Measurements from ENCODE around the gene GPR161.

The GPR161 gene

DNA sequence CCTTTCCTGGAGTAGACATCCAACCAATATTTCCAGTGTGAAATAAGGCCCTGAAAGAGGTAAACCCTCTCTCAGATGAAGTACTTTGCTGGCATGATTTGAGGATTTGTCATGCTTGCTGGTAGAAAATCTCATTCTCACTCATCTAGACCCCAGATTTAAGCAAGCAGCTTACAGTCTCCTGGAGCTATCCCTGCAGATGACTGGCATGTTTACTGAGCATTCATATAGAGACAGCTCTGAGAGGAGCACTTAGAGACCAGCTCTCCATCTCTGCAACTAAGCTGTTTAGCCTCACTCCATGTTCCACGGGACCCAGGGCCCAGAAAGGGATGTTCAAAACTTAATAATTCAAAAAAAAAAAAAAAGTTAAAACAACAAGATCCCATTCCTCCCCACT lies 34.2 kb downstream of the GPR161 start:
- DNase-seq = no peak

DNA sequence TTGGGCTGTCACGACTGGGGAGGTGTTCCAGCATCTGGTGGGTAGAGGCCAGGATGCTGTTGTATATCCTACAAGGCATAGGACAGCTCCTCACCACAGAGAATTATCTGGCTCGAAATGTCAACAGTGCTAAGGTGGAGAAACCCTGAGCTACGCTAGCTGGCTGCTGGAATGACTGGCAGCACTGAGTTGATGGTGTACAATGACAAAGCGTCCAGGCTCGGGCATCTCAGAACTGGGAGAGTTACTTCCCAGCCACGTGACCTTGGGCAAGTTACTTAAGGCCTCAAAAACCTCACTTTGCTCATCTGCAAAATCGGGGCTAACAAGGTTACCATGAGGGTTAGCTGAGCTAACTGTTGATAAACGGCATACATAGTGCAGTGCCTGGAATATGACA lies 35.4 kb downstream of the GPR161 start:
- DNase-seq = no peak

DNA sequence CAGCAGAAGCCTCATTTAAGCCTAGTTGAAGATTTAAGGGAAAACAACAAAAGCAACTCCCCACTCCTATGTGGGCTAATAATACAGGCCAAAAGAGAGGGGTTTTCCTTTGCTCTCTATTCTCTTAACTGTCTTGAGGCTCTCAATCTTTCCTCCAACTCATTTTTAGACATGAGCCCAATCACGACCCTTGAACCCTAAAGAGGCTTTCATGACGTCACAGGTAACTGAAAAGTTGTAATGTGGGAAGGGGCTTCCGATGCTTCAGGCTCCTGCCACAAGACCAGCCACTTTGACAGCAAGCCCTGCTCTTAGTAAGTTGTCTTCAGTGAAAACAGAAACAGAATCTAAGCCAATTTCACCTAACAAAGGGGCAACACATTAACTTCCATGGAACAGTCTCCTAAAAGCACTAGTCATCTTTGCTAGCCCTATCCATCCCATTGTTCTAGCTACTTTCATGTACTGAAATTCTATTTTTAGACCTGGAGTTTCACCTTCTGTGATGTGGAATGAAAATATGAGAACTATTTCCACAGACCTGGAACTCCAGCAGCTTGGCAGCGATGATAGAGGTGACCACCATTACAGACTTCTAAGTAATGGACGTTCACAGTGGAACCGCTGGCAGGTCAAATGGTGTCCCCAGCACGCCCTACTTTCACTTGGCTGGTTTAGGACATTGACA lies 36.3 kb downstream of the GPR161 start:
- no peak for DNase-seq

DNA sequence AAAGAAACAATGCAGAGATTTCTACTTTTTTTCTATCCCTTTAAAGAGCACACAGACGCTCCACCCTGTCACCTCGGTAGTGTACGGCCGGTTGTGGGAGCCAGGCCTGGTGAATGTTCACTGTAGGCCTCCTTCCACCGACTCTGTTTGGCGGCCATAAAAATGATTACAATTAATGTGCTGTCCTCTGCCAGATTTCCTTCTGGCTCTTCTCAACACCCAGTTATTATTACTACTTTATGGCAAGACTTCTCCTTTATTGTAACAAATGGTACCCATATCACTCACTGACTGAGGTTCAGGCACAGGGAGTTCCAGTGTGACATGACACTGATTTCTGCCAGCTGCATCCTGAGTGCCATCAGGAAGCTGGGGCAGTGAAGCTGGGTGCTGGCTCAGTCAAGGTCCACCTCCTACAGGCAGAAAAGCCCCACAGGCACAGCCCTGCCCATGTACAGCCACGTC lies 37.4 kb downstream of the GPR161 start:
- DNase-seq = no peak

DNA sequence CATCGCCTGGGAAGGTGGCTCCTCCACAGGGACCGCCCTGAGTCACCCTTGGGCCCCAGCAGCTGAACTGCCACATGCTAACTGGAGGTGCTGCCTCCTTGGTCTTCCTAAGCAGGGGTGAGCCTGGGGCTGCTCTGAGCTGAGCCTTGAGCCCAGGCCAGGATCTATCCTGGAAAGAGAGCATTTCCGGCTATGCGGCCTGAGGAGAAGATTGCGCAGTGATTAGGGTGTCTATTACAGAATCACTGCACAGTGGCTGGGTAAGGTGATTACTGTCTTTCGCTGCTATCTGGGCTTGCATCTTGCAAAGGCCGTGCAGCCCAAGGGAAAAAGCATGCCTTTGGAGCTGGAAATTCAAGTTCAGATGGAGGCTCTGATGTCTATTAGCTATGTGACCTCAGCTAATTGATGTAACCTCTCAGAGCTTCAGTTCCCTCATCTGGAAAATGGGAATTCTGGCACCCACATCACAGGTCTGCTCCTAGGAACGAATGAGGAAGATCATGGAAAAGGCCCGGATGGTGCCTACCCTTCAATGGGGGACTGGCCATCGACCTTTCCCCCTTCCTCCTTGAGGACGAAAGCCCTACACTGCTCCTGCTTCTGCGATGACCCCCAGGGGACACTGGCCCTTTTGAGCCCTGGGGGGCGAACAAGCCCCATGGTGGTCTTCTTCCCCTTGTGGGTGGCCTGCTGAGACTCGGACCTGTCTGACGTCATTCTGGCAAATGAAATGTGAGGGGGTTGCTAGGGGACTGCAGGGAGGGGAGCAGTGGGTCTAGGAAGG lies 38.0 kb downstream of the GPR161 start:
- no peak for DNase-seq

DNA sequence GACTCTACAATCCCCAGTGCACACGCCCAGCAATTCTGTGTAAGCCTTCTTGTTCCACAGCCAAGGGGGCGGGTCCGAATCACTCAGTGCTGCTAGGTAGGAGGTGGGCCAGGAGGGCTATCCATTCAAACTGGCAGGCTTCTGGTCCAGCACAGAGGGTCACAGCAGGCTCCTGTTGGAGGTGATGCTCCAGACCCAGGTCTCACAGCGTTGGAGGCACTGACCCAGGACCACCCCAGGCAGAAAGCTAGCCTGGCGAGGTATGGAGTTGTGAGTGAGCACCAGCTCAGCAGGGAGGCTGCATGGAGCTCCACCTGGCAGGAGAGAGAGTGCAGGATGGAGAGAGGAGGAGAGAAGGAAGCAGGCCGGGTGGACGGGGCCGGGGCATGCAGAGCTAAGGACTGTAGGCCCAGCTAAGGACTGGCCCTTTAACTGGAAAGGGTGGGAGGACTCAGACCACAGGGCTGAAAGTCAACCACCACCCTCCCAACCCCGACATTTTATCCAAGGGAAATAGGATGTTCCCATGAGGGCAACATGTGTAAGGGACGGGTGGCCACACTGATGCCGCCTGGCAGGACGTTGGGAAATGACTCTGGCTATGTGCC lies 38.7 kb downstream of the GPR161 start:
- no peak for DNase-seq

DNA sequence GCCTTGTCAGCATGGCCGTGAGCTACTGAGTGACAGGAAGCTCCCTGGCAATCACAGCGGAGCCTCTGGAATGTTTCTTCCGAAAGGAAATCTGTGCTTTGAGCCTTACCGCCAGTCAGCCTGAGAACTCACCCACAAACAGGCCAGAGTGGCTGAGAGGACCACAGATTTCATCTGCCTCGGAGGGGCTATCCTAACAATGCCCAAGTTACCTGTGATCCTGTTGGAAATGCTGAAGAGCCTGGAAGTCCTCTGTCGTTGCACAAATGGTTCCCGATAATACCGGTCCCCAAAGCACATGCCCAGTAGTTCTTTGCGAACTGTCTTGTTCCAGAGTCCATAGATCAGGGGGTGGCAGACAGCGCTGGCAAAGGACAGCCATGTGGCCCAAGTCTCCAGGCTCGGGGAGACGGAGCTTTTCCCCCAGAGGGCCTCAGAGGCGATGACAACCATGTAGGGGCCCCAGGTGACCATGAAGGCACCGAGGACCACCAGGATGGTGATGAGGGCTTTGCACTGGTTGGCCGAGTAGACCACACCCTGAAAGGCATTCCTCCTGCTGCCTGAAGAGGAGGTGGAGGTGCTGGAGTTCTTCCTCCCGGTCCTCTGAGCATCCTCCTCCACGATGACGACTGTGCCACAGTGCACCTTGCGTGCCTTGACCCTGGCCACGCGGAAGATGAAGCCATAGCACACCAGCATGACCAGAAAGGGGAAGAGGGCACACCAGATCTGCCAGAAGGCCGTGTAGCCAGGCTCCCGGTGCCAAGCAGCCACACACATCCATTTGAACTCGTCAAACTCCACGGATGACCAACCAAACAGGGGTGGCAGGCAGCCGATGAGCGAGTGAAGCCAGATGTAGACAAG lies 40.2 kb downstream of the GPR161 start:
- DNase-seq = no peak

DNA sequence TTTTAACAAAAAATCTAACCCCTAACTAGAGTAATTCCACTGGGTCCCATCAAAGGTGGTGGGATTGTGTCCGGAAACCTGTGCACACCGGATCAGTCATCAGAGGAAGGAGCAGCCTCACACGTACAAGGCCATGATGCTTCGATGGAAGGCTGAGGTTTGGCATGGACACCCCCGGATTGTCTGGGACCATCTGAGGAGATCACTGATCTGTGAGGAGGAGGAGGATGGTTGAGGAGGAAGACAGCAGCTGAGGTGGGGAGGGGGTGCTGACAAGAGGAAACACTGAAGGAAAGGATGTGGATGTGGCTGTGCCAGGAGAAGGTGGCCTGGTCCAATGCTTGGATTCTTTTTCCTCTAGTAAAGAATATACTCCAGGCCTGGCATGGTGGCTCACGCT lies 41.3 kb downstream of the GPR161 start:
- DNase-seq = no peak

DNA sequence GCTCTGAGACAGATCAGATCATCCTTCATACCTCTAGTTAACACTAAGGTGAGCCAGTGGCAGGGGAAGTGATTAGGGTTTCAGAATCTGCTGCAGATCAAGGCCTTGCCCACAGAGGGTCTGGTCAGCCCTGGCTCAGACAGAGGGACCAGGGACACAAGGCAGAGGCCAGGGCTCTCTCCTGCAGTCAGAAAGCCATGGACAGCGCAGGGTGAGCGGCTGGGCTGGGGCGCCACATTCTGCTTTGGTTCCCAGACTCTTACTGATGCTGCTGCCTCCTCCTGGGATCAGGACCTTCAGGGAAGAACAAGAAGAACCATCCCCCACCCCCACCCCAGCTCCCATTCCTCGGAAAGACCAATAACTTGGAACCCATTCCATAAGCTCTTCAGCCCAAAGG lies 43.1 kb downstream of the GPR161 start:
- DNase-seq = no peak

DNA sequence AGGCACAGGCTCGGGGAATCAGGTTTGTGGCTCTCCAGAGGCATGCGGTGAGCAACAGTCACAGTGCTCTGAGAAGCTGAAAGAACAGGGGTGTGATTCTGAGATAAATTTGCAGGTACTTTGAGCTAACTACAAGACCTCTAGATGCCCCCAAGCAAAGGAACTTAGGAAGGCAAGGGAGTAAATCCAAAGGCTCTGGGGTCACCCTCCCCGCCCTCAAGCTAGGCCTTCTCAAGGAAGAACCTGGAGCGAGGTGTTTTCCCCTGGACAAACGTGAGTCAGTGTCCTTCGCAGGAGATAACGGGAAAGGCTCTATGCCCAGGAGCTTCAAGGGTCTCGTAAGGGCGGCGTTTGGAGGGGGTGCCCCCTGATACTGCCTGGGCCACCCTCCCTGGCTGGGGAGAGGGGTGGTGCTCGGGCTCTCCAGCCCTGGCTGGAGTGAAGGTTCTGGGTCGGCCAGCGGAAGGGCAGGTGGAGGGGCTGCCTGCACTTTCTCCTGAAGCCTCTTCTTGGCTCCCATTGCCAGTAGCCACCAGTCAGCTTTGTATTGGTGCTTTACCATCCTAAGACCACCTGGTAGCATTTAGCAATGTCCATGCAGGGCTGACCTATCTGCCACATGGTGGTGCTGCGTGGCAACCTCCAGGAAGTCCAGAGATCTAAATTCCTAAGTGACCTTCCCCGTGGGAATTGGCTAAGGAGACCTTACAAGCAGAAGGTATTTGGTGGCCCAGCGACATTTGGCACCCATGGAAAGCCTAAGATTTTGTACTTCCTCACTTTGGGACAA lies 44.0 kb downstream of the GPR161 start:
- DNase-seq = no peak

DNA sequence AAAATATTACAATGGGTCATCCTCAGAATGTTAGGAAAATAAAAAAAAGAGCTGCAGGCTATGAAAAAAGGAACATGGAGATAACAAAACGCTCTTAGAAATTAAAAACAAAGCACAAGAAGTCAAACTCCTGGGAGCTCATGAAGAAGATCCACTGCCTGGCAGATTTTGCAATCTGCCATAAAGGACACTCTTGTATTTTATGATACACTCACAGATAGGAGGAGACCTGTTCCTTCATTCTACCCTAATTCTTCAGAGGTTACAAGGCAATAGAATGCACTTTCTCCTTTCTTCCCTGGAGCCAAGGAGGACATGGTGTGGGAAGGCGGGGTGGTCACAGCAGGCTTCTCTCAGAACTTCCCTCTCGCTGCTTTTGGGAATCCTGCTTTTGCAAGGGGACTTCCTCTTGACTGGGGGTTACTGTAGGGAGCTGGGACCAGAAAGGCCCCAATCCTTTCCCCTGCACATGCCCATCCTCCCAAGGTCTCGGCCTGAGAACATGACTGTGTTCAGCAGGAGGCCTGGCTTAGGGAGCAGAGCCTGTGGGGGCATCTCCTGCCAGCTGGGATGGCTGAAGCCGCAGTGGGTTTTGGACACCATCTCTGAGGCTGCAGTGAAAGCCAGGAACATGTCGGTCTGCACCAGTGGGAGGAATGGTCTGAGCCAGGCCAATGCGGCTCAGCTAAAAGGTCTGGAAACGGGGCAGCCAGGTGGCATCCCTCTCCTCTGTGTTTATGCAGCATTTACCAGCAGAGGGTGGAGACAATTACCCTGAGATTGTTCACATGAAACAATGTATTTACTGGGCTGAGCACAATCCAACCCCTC lies 44.8 kb downstream of the GPR161 start:
- no peak for DNase-seq

DNA sequence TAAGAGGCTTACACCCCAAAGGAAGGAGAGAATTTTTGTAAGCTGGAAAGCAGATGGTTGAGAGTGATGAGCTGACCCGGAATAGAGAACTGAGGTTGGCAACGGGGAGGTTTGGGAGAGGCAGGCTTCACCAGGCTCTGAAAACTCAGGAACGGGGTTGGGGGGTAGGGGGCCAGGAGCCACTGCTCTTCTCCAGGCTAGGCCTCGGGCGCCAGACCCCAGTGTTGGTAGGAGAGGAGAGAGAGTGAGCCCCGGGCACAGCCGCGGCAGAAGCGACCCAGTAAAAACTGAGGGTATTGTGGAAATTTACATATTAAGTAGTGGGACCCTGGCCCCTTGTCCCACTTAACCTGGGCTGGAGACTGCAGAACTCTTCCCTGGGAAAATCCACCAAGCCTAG lies 45.7 kb downstream of the GPR161 start:
- DNase-seq = no peak

DNA sequence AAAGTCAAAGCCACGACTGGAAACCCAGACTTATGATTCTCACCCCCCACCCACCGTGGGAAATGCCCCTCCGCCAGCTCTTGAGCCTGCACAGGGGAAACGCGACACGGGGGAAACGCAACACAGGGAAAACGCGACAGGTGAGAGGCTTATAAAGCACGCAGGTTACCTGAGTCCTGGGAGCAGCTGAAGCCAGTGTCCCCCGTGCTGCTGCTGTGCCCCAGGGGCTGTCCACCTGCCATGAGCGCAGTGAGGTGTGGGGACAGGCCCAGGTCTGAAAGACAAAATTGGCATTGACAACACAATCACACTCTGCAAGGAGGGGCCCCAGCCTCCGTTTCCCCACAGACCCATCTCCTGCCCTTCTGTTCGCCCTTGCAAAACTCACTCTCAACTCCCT lies 46.3 kb downstream of the GPR161 start:
- DNase-seq = no peak

DNA sequence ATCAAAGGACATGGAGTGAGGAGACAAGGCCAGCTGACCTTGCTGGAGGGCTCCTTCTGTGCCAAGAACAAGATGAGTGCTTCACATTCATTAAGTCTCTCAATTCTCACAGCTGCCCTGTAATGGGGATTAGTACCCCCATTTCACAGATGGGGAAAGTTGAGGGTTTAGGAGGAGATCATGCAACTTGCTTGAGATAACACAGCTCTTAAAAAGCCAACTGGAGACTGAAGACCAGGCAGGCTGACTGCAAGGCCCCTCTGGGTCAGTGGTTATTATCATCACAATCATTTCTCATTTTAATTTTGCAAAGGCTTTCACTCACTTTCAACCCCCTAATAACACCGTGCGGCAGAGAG lies 46.8 kb downstream of the GPR161 start:
- no peak for DNase-seq

DNA sequence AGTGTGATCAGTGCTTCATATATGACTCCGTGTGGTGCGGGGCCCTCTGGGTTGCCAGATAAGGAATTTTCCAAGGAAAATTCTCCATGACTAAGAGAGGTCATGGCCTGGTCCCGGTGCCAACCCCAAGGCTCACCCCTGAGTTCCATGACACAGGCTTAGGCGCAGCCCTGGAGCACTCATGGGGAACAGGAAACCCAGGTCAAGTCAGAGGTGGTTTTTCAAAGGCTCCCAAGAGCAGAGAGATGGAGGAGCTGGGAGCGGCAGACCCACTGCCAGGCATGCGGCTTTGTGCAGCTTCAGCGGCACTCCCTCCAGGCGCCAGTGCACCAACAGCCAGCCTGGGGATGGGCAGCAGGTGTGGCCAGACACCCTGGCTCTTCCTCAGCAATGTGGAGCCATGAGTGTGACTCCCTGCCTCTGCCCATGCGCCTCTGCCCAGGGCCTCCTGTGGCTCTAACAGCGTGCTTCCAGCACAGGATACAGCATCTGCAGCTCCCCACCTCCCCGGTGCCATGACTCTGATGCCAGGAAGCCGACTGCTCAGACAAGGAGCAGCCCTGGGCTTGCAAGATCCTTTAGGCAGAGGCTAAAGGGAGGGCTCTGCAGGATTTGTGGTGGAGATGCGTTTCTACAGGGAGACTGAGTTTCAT lies 47.3 kb downstream of the GPR161 start:
- no peak for DNase-seq

DNA sequence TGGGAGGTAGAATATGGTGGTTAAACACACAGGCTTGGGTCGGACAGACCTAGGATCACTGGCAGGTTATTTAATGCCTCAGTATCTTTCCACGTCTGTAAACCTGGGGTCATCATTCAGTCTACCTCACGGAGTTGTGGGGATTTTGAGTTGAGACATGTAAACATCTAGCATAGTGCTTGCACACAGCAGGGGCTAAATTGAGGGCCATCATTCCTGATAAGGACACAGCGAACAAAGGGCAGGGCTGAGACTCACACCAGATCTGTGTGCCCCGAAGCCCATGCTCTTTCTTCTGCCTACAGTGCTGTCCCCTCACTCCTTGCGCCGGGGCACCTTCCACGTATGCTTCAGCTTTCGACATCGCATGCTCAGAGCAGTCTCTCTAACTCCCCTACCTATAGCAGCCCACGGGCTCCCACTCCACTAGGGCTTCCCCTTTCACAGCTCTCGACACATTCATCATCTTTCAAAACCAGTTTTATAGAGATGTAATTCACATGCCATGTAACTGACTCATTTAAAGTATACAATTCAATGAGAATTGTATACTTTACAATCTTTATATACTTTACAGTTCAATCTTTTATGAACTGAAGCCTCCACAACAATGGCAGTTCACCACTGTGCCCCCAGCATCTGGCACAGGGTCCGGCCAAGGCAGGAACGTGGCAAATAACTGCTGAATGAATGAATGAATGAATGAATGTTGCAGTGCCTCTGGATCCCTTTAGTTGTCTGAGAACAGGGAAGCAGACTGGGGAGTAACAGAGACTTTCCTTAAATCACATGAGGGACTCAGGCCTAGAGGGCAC lies 48.0 kb downstream of the GPR161 start:
- no peak for DNase-seq

DNA sequence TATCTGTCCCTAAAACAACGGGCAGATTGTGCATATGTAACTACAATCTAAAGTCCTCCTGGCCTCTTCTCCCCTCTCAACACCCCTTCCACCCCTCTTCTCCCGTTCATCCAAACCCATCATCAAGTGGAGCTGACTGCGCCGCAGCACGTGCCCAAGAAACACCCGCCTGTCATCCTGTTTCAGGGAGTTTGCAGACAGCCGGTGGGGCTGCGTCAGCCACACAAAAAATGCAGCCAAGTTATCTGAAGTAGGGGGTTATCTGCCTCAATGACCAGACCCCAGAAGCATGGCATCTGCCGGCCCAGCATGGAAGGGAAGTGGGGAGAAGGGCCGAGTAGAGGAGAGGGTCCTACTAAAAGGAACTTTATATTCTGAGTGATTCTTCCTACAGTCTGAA lies 49.0 kb downstream of the GPR161 start:
- DNase-seq = no peak

DNA sequence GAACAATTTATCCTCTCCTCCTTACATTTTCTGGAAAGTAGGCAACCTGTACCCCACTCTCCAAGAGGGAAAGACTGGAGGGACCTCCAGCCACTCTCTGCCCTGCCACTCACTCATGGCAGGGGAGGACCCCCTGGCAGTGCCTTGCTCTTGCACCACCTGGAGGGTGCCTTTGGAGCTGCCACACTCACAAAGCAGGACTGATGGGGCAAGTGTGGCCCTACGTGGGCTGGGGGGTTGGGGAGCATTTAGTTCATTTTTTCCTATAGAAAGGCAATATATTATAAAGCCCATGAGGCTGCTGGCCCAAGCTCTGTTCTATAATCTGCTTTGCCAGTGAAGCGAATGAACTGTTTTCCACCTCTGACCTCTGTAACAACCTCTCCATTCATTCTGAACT lies 50.3 kb downstream of the GPR161 start:
- DNase-seq = no peak

DNA sequence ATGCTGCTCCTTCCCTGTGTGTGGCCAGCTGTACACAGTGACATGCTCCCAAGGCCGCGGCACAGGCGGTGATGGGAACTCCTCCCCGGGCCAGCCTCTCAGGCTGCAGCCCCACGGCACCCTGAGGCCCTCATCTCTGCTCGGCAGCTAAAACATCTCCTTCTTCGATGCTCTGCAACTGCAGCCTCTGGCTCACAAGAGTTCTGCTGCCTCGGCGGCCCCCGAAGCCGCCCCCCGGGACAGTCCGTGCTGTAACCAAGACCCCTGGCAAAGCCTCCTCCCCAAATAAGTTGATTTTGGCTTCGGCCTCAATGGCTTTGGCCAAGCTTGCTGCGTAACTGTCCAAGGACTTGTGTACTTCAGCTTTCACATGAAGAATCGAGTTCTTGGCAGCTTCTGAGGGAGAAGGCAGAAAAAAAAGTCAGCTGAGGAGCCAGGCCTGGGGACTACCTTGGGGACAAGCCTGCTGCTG lies 51.3 kb downstream of the GPR161 start:
- DNase-seq = no peak
